Neutrophil (primary cell): ENCODE data around the gene GCN1.
"Not testable (repeated sequence)": the region's sequence is repeated elsewhere in the genome, so short reads cannot be mapped to it uniquely, and the experiment has no call there.

Source experiments
- H3K27ac ChIP-seq: fragments of 200-600 bp; sonication (generic); 2 replicates; pipeline ENCODE4 v1.5.1; 2016; ENCODE audit warnings: mild to moderate bottlenecking, moderate library complexity
- H3K27me3 ChIP-seq: fragments of 200-600 bp; sonication (generic); 2 replicates; pipeline ENCODE4 v1.6.0; 2016; ENCODE audit warnings: mild to moderate bottlenecking
- H3K36me3 ChIP-seq: fragments of 200-600 bp; sonication (generic); 2 replicates; pipeline ENCODE4 v1.5.1; 2017
- H3K4me1 ChIP-seq, 2 experiments: fragments of 200-600 bp in 1 of 2; sonication (generic) in 1 of 2; 1 replicate in 1 of 2; 2 replicates in 1 of 2; pipeline versions ENCODE4 v1.5.1 to v1.6.1; 2013 to 2016; ENCODE audit warnings: low read depth in 1 of 2, low read length in 1 of 2, mild to moderate bottlenecking in 1 of 2, moderate library complexity in 1 of 2; ENCODE audit not compliant: control insufficient read depth in 1 of 2, insufficient read depth in 1 of 2
- H3K4me3 ChIP-seq, 2 experiments: fragments of 200-600 bp in 1 of 2; sonication (generic) in 1 of 2; 1 replicate in 1 of 2; 2 replicates in 1 of 2; pipeline ENCODE4 v1.5.1; 2013 to 2016; ENCODE audit warnings: low read depth in 1 of 2, low read length in 1 of 2, mild to moderate bottlenecking in 1 of 2, moderate library complexity in 1 of 2
- H3K9me3 ChIP-seq: fragments of 200-600 bp; sonication (generic); 2 replicates; pipeline ENCODE4 v1.5.1; 2016
- TF ChIP-seq, protein P1 (sequence below): fragments of 200-600 bp; sonication (generic); IDR thresholded peaks from 2 replicates; pipeline ENCODE4 v1.5.1; 2016; ENCODE audit warnings: antibody characterized with exemption

The GCN1 gene

DNA sequence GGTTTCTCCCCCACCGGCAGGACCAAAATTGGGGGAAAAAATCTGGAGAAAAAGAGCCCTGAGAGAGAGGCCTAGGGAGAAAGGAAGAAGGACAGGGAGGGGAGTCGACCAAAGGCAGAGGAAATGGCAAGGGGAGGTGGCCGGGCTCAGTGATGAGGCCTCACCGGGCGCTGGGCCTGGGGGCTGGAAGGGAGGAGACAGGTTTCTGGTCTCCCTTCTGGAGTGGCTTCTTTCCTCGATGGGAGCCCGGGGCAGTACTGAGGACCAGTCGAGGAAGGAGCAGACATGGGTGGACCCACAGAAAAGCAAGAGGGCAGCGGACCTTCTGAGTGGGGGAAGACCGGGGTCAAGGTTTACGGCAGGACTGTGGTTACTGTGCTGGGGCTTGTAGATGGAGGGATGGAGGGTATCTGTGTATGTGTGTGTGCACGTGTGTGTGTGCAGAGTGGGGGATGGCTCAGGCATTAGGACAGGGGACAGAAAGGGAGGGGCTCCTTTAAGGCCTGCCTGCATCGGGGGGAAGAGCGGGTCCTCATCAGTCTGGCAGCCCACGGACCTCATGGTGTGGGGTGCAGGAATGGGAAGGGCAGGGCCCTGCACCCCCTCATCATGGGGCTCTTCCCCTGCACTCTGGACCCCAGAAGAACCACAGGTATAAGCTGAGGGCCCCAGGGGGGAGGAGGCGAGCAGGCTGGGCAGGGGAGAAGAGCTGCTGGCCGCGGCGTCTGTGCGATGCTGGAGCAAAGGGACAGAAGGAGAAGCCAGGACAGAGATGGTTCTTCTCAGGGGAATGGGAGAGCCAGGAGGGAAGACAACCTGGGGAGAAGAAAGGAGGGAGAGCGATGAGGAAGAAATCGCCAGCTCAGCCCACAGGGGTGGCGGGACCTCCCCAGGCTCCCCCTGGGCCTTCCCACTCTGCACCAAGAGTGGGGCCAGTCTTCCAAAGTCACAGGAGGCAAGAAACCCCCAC, 21.5 kb upstream of the GCN1 start:
- Histone ChIP-seq H3K4me1 (peaks cover 8 to 11% of the 10 kb centered on the region in 2 experiments), H3K9me3 (peaks cover 4% of the 10 kb centered on the region), H3K27ac (no peak overlapping the region), H3K4me3 (no peak overlapping the region), H3K36me3 (peaks cover 99% of the 10 kb centered on the region), H3K27me3 (no peaks in the 10 kb centered on the region)
- TF ChIP-seq, protein P1, sequence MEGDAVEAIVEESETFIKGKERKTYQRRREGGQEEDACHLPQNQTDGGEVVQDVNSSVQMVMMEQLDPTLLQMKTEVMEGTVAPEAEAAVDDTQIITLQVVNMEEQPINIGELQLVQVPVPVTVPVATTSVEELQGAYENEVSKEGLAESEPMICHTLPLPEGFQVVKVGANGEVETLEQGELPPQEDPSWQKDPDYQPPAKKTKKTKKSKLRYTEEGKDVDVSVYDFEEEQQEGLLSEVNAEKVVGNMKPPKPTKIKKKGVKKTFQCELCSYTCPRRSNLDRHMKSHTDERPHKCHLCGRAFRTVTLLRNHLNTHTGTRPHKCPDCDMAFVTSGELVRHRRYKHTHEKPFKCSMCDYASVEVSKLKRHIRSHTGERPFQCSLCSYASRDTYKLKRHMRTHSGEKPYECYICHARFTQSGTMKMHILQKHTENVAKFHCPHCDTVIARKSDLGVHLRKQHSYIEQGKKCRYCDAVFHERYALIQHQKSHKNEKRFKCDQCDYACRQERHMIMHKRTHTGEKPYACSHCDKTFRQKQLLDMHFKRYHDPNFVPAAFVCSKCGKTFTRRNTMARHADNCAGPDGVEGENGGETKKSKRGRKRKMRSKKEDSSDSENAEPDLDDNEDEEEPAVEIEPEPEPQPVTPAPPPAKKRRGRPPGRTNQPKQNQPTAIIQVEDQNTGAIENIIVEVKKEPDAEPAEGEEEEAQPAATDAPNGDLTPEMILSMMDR = no peak

DNA sequence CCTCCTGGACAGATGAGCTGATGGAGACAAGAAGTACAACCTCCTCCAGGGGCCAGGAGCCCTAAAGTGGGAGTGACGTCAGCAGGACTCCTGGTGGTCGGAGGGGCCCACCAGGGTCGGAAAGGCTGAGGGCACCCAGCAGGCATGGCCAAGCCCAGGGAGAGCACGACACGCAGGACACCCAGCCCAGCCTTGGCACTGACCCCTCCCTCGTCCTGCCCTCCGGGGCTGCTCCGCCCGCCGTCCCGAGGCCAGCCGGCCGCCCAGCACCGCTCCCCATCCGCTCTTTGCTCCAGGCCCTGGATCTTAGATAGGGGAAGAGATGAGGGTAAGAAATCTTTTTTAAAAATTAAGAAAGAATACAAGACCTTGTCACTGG, 20.8 kb upstream of the GCN1 start:
- TF ChIP-seq, protein P1 = no peak
- Histone ChIP-seq H3K9me3 (peaks cover 4% of the 10 kb centered on the region), H3K36me3 (peaks cover 99% of the 10 kb centered on the region), H3K27ac (no peak overlapping the region), H3K4me3 (no peak overlapping the region), H3K27me3 (no peaks in the 10 kb centered on the region), H3K4me1 (peaks cover 8 to 11% of the 10 kb centered on the region in 2 experiments)

DNA sequence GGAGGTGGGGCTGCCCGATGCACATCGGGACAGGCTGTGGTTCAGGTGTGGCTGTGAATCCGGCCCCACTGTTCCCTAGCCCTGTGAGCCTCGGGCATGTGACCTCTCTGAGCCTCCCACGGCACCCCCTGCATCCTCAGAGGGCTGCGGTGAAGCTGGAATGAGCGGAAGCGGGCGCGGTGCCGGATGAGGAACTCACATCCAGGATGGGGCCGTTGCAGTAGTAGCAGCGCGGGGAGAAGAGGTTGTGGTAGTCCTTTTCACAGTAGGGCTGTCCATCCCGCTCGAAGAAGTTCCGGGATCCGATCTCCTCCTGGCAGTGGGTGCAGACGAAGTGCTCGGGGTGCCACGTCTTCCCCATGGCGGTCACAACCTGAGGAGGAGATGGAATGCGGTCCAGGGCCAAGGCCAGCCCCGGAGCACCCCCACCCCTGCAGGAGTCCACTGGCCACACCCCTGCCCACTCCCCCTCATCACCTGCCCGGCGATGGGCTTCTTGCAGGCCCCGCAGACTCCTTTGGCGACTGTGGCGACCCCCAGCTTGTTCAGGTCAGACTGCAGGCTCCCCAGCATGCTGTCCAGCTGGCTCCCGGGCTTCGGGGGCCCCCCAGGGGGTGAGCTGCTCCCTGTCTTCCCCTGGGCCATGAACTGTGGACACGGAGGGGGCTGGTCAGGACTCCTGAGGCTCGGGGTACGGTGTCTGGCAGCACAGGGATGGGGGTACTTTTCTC, 20.3 kb upstream of the GCN1 start:
- TF ChIP-seq, protein P1 = no peak
- Histone ChIP-seq H3K4me3 (no peak overlapping the region), H3K4me1 (peaks cover 8 to 11% of the 10 kb centered on the region in 2 experiments), H3K27ac (no peak overlapping the region), H3K27me3 (no peaks in the 10 kb centered on the region), H3K36me3 (peaks cover 99% of the 10 kb centered on the region), H3K9me3 (peaks cover 4% of the 10 kb centered on the region)

DNA sequence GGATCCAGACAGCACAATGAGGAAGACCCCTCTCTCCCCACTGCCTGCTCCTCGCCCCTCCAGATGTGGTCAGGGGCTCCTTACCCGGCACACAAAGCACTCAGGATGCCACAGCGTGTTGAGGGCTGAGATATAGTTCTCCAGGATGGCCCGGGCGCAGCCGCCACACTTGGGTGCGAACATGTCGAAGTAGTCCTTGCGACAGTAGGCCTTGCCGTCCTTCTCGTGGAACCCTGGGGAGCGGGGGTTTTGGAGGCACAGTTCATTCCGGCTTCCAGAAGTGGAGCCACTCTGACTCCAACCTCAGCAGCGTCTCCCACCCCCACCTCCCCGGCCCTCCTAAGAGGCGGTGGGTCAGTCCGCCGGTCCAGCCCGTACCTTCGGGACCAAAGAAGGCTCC, 19.2 kb upstream of the GCN1 start:
- no peaks in the 10 kb centered on the region for H3K27me3 ChIP-seq
- peaks cover 8 to 11% of the 10 kb centered on the region in 2 experiments for H3K4me1 ChIP-seq
- no peak overlapping the region for H3K27ac ChIP-seq
- TF ChIP-seq, protein P1 = no peak
- peaks cover 4% of the 10 kb centered on the region for H3K9me3 ChIP-seq
- H3K4me3 ChIP-seq = no peak overlapping the region
- H3K36me3 ChIP-seq = peaks cover 90% of the 10 kb centered on the region

DNA sequence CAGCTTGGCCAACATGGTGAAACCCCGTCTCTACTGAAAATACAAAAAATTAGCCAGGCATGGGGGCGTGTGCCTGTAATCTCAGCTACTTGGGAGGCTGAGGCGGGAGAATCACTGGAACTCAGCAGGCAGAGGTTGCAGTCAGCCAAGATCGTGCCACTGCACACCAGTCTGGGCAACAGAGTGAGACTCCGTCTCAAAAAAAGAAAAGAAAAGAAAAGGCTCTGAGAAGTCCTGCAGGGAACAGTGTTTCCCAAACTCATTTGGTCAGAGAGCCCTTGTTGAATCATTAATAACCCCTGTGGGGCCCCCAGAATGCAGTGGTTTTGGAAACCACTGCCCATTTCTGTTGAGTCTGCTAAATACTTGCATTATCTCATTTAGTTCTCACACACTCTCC, 18.7 kb upstream of the GCN1 start:
- not testable (repeated sequence) for H3K4me3 ChIP-seq, H3K27me3 ChIP-seq, H3K27ac ChIP-seq, H3K9me3 ChIP-seq
- peaks cover 8 to 11% of the 10 kb centered on the region in 2 experiments for H3K4me1 ChIP-seq
- H3K36me3 ChIP-seq = peaks cover 85% of the 10 kb centered on the region

DNA sequence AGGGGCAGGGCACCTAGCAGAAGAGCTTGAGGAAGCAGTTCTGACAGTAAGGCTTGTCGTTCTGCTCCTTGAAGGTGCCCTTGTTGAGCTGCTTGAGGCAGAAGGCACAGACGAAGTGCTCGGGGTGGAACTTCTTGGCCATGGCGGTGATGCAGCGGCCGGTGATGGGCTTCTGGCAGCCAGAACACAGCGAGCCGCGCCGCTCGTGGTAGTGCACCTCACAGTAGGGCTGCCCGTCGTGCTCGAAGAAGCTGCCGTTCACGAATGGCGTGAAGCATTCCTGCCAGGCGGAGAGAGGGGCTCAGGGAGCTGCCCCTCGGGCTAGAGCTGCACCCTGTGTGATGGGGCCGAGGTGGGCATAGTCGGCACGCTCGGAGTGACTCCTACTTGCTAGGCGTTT, 17.8 kb upstream of the GCN1 start:
- H3K4me3 ChIP-seq = no peak overlapping the region
- TF ChIP-seq, protein P1 = no peak
- peaks cover 4% of the 10 kb centered on the region for H3K9me3 ChIP-seq
- H3K27me3 ChIP-seq = no peaks in the 10 kb centered on the region
- H3K27ac ChIP-seq = no peak overlapping the region
- H3K36me3 ChIP-seq = peaks cover 77% of the 10 kb centered on the region
- peaks cover 4 to 7% of the 10 kb centered on the region in 2 experiments for H3K4me1 ChIP-seq
